ENCODE results near the gene SRSF3.
"Not testable (repeated sequence)": the region's sequence is repeated elsewhere in the genome, so short reads cannot be mapped to it uniquely, and the experiment has no call there.

The SRSF3 gene

DNA sequence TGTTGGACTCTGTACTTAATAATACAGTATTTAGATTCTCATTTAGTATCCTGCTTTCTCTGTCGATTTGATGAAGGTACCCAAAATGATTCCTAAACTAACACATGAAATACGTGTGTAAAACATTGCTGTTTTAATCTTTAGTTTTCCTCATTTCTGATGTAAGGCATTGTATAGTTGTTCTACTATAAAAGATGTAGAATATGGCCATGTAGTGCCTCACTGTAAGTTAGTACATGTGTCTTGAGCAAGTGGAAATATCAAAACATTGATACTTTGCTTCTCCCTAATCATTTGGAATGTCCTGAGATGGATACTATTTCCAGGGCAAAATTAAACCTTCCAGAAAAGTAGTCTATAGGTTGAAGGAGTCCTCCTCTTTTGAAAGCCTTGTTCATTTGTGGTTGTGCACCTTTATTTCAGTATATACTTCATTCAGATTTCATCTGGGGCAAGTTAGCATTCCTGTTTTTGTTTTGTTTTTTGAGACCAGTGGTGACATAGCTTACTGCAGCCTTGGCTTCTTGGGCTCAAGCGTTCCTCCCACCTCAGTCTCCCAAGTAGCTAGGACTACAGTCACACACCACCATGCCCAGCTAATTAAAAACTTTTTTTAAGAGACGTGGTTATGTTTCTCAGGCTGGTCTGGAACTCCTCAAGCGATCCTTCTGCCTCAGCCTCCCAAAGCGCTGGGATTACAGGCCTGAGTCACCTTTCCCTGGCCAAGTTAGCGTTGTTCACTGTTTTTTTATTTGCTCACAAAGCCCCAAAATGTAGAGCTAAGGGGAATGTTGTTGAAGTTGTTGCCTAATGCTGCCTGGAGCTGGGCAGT is 11.6 kb downstream of the SRSF3 start:
- no peak for DNase-seq

DNA sequence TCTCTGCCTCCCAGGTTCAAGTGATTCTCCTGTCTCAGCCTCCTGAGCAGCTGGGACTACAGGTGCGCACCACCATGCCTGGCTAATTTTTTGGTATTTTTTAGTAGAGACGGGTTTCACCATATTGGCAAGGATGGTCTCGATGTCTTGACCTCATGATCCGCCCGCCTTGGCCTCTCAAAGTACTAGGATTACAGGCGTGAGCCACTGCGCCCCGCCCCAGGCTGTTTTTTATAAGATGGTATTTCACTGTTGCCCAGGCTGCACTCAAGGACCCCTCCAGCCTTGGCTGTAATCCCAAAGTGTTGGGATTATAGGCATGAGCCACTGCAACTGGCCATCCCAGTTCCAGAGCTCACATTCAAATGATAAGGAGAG is 13.1 kb downstream of the SRSF3 start:
- DNase-seq: not testable (repeated sequence)

DNA sequence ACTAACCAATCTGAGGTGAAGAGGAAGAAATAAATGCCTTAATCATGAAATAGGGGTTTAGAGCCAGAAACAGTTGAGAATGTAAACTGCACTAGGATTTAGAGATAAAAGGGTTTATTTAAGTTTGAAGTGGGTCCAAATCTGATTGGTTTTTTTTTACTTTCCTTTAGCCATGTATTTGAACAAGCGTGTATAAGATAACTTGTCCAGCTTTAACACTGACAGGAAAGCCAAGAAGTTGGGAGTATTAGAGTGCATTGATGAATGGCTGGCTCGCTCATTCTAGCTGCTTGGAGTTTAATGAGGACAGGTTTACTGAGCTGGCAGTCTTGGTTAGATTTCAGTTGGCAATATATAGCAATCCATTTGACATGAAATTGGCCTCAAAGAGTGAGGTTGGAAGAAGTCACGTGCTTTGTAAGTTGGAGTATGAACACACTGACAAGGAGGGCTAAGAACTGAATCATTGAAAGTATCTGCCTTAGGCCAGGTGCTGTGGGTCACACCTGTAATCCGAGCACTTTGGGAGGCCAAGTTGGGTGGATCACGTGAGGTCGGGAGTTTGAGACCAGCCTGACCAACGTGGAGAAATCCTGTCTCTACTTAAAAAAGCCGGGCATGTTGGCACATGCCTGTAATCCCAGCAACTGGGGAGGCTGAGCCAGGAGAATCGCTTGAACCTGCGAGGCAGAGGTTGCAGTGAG is 13.7 kb downstream of the SRSF3 start:
- no peak for DNase-seq

DNA sequence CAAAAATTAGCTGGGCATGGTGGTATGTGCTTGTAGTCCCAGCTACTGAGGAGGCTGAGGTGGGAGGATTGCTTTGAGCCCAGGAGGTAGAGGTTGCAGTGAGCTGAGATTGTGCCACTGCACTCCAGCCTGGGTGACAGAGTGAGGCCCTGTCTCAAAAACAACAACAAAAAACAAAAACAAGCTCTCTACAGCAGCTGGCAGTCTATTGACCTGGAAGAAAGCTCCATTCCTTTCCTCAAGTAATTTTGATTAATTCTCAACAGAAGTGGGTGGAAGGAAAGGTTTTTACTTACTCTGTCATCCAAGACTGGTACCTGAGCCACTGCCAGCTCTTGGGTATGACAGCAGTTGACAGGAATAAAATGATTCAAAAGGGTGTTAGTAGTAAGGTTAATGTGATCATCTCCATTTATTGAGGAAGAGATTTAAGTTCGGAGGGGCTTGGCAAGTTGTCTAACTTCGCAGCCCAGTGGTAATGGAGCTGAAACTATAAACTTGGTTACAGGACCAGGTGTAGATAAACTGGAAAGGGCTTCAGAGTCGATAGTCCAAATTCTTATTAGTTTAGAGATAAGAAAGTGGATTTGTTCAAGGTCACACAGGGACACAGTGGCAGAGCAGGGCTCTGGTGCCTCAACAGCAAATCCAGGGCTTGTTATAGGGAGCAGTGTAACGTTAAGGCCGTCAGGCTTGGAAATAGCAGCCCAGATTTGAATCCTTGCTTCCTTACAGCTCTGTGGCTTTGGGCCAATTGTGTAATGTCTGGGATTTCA is 14.8 kb downstream of the SRSF3 start:
- DNase-seq: no peak

DNA sequence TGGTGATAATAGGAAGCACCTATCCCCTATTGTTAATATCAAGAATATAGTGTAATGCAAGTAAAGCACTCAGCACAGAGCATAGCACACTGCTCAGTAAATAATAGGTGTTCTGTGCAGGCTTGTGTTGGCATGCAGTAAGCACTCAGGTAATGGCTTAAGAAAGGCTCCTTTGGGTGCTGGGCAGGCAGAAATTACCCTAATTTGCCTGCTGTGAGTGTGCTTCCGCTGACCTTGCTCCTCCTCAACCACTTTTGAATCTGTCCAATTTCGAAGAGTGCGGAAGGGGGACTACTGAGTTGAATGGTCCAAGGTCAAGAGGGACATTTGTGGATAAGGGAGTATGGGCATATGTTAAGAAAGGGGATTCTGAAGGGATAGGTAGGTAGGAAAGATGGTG is 15.4 kb downstream of the SRSF3 start:
- DNase-seq: no peak

DNA sequence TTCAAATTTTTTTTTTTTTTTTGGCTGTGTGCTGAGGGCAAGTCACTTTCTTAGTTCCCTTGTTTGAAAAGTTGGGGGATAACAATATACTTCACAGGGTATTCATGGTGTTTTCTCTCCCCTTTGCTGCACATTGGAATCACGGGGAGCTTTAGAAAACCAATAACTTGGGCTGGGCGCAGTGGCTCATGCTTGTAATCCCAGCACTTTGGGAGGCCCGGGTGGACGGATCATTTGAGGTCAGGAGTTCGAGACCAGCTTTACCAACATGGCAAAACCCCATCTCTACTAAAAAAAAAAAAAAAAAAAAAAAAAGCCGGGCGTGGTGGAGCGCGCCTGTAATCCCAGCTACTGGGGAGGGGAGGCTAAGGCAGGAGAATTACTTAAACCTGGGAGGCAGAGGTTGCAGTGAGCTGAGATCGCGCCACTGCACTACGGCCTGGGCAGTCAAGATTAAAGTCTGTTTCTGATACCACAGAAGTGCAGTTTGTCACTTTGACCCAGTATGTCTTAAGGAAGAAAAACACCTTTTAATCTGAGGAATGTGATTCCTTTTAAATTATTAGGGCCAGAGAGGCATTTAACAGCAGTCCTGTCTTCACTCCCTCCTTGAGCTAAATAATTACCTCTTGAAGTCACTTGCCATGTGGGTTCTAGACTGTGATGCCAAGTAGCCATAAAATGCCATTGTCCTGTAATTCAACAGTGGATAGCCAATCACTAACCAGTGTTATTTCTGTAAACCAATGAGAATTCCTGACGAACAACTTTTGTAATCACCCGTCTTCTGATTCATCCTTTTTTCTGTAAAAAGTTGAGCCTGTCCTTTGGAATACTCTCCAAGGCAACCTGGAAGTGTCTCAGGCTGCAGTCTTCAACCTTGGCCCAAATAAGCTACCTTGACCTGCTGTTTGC is 16.1 kb downstream of the SRSF3 start:
- no peak for DNase-seq

DNA sequence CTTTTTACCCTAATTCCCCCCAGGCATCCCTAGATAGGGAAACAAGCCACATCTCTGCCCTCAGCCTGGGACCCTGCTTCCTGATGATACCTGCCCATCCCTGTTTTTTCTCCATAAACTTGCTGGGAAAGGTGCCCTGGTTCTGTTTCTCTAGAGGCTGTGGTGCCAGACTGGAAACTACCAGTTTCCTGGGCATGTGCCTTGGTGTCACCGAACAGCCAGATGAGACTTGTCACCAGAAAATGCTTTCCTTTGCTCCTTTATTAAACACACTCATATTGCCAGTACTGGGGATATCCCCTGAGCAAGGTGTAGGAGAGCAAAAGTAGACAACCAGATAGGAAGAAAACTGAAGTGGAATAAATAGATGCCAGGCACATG is 16.8 kb downstream of the SRSF3 start:
- DNase-seq: no peak

DNA sequence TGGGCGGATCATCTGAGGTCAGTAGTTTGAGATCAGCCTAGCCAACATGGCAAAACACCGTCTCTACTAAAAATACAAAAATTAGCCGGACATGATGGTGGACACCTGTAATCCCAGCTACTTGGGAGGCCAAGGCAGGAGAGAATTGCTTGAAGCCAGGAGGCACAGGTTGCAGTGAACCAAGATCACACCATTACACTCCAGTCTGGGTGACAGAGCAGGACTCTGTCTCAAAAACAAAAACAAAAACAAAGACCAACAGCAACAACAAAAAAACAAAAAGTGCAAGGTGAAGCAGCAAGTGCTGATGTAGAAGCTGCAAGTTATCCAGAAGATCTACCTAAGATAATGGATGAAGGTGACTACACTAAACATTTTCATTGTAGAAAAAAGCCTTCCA is 17.5 kb downstream of the SRSF3 start:
- not testable (repeated sequence) for DNase-seq

DNA sequence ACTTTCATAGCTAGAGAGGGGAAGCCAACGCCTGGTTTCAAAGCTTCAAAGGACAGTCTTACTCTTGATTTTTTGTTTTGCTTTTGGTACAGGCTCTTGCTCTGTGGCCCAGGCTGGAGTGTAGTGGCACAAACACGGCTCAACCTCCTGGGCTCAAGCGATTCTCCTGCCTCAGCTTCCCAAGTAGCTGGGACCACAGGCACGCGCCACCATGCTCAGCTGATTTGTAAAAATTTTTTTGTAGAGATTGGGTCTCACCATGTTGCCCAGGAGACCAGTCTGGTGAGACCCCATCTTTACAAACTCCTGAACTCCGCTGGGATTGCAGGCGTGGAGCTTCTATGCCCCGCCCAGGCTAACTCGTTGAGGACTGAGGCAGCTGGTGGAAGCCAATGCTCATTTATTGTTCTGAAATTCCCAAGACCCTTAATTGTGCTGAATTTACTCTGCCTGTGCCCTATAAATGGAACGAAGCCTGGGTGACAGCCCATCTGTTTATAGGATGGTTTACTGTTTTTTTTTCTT is 18.0 kb downstream of the SRSF3 start:
- no peak for DNase-seq

DNA sequence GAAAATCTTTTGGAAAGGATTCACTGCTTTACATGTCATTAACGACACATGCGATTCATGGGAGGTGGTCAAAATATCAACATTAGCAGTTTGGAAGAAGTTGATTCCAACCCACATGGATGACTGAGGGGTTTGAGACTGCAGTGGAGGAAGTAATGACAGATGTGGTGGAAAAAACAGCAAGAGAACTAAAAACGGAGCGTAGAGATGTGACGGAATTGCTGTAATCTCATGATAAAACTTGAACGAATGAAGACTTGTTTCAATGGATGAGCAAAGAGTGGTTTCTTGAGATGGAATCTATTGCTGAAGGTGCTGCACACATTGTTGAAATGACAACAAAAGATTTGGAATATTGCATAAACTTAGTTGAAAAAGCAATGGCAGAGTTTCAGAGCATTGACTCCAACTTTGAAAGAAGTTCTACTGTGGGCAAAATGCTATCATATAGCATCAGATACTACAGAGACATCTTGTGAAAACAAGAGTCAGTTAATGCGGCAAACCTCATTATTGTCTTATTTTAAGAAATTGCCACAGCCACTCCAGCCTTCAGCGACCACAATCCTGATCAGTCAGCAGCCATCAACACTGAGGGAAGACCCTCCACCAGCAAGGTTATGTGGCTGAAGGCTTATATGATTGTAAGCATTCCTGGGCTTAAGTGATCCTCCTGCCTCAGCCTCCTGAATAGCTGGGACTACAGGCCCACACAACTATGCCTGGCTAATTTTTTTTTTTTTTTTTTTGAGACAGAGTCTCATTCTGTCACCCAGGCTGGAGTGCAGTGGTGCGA is 19.2 kb downstream of the SRSF3 start:
- no peak for DNase-seq

DNA sequence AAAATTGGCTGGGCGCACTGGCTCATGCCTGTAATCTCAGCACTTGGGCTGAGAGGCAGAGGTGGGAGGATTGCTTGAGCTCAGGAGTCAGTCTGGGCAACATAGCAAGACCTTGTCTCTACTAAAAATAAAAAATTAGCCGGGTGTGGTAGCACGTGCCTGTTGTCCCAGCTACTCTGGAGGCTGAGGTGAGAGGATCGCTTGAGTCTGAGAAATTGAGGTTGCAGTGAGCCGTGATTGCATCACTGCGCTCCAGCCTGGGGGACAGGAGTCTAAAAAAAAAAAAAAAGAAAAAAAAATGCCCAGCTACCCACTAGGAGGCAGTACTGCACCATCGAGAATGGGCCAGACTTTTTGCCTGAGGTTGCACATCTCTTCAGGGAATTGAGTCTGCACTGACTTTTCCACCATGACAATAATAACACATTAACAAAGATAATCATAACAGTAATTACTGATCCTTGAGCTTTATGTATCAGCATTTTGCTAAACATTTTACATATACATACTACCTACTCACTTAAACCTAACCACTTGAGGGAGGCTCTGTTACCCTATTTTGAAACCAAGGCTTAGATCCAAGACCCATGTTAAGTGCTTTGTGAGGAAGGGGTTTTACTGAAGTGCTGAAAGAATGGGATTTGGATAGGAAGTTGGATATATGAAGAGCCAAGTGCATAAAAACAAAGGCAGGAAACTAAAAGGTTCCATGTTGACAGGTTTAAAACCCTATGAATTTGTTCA is 21.0 kb downstream of the SRSF3 start:
- no peak for DNase-seq

DNA sequence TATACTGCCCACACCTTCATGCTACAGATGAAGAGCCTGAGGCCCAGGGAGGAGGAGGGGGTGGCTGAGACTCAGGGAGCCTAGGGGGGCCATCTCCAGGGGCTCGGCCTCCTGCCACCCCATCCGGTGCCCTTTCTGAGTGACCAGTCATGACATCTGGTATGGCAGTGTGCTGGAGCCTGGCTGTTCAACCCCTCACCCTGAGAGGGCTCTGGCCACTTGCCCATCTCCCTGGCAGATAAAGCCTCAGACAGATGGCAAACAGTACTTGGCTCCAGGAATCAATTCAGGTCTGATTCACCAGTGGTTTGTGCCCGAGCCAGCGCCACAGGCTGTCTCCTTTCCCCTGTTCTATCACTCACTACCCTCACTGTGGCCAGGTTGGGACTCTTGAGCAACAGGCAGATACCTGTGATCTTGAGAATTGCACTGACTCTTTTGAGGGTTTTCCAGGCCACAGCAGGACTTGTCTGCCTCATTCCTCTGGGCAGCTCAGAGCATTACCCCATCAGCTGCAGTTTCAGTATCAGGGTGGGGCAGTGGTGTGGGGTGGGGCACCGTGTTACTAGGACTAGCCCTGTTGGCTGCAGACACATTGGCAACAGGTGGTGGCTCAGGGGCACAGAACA is 22.8 kb downstream of the SRSF3 start:
- no peak for DNase-seq

DNA sequence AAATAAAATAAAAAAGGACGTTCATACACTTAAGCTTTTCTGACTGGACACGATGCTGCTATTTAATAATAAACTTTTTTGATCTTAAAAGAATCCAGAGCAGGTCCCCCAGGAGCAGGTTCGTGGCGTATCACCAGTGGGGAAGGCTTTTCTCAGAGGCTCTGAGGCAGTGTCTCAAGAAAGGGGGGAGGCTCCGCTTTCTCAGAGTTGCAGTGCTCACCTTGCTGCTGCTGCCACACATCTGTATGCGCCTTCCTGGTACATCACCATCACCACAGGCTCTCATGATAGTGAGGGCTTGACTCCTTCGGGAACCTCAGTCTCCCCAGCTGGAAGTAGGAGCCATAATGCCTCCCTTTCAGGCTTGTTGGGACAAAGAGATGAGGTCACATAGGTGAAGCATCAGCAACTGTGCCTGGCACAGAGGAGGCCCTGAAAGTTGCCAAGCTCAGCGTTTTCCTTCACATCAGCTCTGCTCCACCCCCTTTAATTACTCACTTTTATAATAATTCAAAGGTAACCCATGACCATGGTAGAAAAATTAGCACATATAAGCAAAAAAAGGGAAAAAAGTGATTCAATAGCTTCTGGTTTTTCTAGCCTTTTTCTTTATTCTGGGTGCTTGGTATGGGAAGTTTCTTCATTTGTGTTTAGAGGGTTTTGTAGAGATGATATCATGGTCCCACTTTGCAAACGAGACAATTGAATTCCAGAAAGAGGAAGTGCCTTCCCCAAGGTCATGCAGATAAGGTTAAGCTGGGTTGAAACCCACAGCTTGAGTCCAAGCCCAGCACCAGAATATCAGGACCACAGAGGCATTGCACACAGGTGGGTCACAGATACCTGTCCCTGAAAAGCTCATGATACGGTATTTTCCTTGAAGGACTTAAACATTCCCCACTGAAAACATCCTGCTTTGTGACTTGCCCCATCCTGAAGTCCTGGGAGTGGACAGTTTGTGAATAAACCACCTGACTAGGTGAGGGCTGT is 24.5 kb downstream of the SRSF3 start:
- DNase-seq: no peak

DNA sequence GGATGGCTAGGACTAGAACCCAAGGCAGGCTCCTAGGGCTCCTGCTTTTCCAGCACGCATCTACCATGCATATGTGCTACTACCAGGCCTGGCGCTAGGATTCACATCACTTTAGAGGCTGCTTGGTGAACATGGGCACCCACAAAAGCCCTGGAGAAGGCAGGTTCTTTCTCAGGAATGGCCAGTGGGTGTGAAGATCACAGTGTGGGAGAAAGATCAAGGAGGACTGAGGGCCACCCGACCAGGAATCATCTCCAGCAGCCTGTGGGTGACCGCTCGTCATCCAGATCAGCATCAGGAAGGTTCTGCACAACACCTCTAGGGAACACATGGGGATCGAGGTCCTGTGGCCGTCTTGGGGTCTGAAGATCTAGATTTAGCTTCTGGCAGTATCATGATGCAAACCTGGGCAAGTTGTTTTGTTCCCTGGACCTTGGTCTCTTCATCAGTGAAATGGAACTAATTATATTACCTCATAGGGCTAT is 27.3 kb downstream of the SRSF3 start:
- DNase-seq: no peak

DNA sequence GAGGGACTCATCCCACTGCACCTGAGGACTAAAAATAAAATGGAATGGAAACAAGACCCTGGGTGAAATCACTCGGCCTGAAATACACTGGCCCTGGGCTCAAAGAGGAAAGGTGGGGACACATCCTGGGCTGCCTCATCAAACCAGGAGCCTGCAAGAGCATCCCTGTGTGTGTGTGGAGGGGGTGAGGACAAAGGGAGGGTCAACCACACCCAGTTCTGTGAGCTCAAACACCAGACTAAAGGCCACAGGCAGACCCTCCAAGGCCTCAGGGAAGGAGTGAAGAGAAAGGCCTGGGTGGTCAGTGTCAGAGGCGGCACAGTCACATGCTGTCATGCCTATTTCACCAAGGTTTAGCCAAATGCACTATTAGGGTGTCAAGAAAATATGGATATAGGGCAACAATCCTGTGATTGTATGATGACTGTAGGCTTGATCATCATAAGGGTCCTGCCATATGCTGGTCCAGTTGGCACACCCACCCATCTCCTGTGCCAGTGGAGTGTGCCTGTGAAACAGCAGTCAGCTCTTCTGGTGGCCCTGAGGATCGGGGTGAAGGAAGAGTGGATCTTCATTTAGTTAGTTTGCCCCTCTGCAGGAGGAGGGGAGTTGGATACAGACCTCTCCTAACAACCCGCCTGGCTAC is 28.9 kb downstream of the SRSF3 start:
- no peak for DNase-seq

DNA sequence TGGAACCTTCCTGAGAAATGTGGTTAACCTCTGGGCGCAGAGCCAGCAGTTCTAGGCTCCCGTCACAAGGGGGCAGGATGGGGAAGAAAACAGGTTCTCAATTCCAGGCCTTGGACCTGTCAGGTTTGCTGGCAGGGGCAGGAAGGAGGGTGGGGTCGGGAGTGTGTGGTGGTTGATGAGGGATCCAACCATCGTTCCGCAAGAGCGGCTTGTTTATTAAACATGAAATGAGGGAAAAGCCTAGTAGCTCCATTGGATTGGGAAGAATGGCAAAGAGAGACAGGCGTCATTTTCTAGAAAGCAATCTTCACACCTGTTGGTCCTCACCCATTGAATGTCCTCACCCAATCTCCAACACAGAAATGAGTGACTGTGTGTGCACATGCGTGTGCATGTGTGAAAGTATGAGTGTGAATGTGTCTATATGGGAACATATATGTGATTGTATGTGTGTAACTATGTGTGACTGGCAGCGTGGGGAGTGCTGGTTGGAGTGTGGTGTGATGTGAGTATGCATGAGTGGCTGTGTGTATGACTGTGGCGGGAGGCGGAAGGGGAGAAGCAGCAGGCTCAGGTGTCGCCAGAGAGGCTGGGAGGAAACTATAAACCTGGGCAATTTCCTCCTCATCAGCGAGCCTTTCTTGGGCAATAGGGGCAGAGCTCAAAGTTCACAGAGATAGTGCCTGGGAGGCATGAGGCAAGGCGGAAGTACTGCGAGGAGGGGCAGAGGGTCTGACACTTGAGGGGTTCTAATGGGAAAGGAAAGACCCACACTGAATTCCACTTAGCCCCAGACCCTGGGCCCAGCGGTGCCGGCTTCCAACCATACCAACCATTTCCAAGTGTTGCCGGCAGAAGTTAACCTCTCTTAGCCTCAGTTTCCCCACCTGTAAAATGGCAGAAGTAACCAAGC is 29.6 kb downstream of the SRSF3 start:
- DNase-seq: peak; percentile 15

Data from NCI-H1436 treated with DMSO at 0.1 percent for 48 hours (cell line).